K562 (cell line): Measurements from ENCODE around the gene UBE2D2. TPM values are rescaled to one million over a fixed set of nuclear protein-coding genes. Genes with fewer than 3 reads are reported as not detected.

Source experiments
- CC2D1A ChIP-seq: fragments of 450-650 bp; IDR thresholded peaks from 2 replicates; pipeline ENCODE4 v1.6.1; 2017; ENCODE audit warnings: mild to moderate bottlenecking
- CREBBP ChIP-seq: IDR thresholded peaks from one replicate; pipeline ENCODE4 v1.6.1; 2012; ENCODE audit warnings: low read depth, mild to moderate bottlenecking, control low read depth, inconsistent platforms, low read length
- GTF2B ChIP-seq: IDR thresholded peaks from 2 replicates; pipeline ENCODE4 v1.6.1; 2011; ENCODE audit not compliant: insufficient read length; ENCODE audit errors: extremely low read depth
- HNRNPLL ChIP-seq: fragments of 200-400 bp; formaldehyde crosslinking; IDR thresholded peaks from 2 replicates; pipeline ENCODE4 v1.6.1; 2017; ENCODE audit warnings: low read length, low read depth, mild to moderate bottlenecking; ENCODE audit not compliant: poor library complexity, severe bottlenecking
- KLF10 ChIP-seq: fragments of 250-450 bp; sonication (Bioruptor Pico); IDR thresholded peaks from 2 replicates; pipeline ENCODE4 v1.6.1; 2021; ENCODE audit warnings: matching md5 sums
- MGA ChIP-seq: fragments of 450-650 bp; IDR thresholded peaks from 2 replicates; pipeline ENCODE4 v1.6.1; 2016; ENCODE audit warnings: mild to moderate bottlenecking, moderate library complexity
- PHF20 ChIP-seq: fragments of 450-650 bp; IDR thresholded peaks from 2 replicates; pipeline ENCODE4 v1.6.1; 2018; ENCODE audit not compliant: partially characterized antibody
- PRMT5 ChIP-seq: sonication (generic); formaldehyde crosslinking; IDR thresholded peaks from 2 replicates; pipeline ENCODE4 v1.5.0; 2020; ENCODE audit warnings: missing genetic modification reagents
- RBM17 ChIP-seq: fragments of 200-400 bp; formaldehyde crosslinking; IDR thresholded peaks from 2 replicates; pipeline ENCODE4 v1.6.1; 2017; ENCODE audit warnings: low read depth, mild to moderate bottlenecking, low read length, borderline replicate concordance
- RBM25 ChIP-seq: fragments of 200-400 bp; formaldehyde crosslinking; IDR thresholded peaks from 2 replicates; pipeline ENCODE4 v1.6.1; 2018; ENCODE audit warnings: low read length, low read depth, moderate library complexity; ENCODE audit not compliant: severe bottlenecking
- SRSF1 ChIP-seq: fragments of 200-400 bp; formaldehyde crosslinking; IDR thresholded peaks from 2 replicates; pipeline ENCODE4 v1.6.1; 2017; ENCODE audit warnings: mild to moderate bottlenecking, low read depth, low read length, moderate library complexity
- TRIM25 ChIP-seq: fragments of 450-650 bp; IDR thresholded peaks from 2 replicates; pipeline ENCODE4 v1.7.0; 2016; ENCODE audit warnings: borderline replicate concordance
- TSC22D4 ChIP-seq: fragments of 450-650 bp; IDR thresholded peaks from 2 replicates; pipeline ENCODE4 v1.6.1; 2016; ENCODE audit warnings: missing genetic modification characterization, missing biosample characterization, control low read depth
- ZNF212 ChIP-seq: fragments of 450-650 bp; formaldehyde crosslinking; IDR thresholded peaks from 2 replicates; pipeline ENCODE4 v1.4.0; 2020; ENCODE audit warnings: mild to moderate bottlenecking
- ZNF830 ChIP-seq: fragments of 250-450 bp; sonication (Bioruptor Pico); IDR thresholded peaks from 2 replicates; pipeline ENCODE4 v1.5.0; 2021; ENCODE audit warnings: mild to moderate bottlenecking
- polyA plus RNA-seq, 8 experiments: library from polyadenylated mRNA; depleted of rRNA in 4 of 8; stranded (reverse) in 5 of 8; unstranded in 3 of 8; fragments of >200 nt; fragmentation: Nextera tagmentation in 2 of 8; fragmentation: Illumina TruSeq in 1 of 8; extraction: Ambion mirVana in 2 of 8; extraction: Trizol in 1 of 8; gene quantifications; 2 replicates each; pipeline versions ENCODE4 v1.2.1 to v1.2.3, GENCODE V29; 2011 to 2014; ENCODE audit warnings: inconsistent platforms in 1 of 8, missing spikeins in 1 of 8
- total RNA-seq, 7 experiments: library from RNA; depleted of rRNA in 6 of 7; stranded (reverse); fragments of >200 nt in 6 of 7; fragmentation: Illumina TruSeq in 2 of 7; extraction: Trizol in 2 of 7; gene quantifications; 2 replicates each; pipeline versions ENCODE4 v1.2.1 to v1.2.3, GENCODE V29; 2011 to 2021; ENCODE audit warnings: low replicate concordance in 1 of 7

UBE2D2 gene
- total and polyA plus RNA-seq, 9 of the 15 experiments (the other 6 are each of a cell fraction or from before 2014, with no cell fraction given): 53.6 to 198 (median 122) TPM

GRCh38 chr5:139638090-139638735 lies 77.1 kb downstream of the UBE2D2 start (continued):
- TF ChIP-seq SRSF1: no peak
- no peak for TF ChIP-seq PHF20
- no peak for TF ChIP-seq RBM17
- no peak for TF ChIP-seq HNRNPLL
- TF ChIP-seq GTF2B: no peak
- no peak for TF ChIP-seq ZNF830 (CRISPR knock-in tag)
- TF ChIP-seq ZNF212 (CRISPR knock-in tag): no peak
- no peak for TF ChIP-seq MGA
- TF ChIP-seq CREBBP: no peak
- no peak for TF ChIP-seq TSC22D4 (tag)
- TF ChIP-seq PRMT5 (CRISPR knock-in tag): no peak
- no peak; the same call in 1 of the 2 replicates for TF ChIP-seq CC2D1A
- TF ChIP-seq RBM25: no peak
- no peak for TF ChIP-seq TRIM25
- no peak for TF ChIP-seq KLF10 (CRISPR knock-in tag)
